Measurements from ENCODE around the gene ENAH. TPM values are rescaled to one million over a fixed set of nuclear protein-coding genes. Genes with fewer than 3 reads are reported as not detected.
"Not testable (repeated sequence)": the region's sequence is repeated elsewhere in the genome, so short reads cannot be mapped to it uniquely, and the experiment has no call there.

ENAH gene
- total RNA-seq, 4 donors from 2014 or later: 198 to 229 (median 201) TPM

DNA sequence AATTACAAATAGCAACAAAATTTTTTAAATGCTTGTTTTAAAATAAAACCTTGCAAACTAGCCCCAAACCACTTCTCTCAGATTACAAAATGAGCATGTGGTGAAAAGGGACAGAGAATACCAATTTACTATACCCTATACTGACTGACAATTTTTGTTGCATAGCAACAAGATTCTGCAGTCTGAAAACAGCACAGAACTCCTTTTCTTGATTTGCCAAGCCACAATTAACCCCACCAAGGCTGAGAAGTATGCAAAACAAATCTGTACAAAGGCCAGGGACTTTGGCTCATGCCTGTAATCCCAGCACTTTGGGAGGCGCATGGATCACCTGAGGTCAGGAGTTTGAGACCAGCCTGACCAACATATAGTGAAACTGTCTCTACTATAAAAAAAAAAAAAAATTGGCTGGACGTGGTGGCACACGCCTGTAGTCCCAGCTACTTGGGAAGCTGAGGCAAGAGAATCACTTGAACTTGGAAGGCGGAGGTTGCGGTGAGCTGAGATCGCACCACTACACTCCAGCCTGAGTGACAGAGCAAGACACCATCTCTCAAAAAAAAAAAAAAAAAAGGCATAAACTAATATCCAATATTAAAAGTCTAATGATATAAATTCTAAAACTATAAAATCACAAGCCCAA lies 21.8 kb downstream of the ENAH start:
- H3K27ac ChIP-seq (replicated peaks in 1 of 4): no peak overlapping the region
- WGBS: 91% methylated on average over 6 of the region's 6 CpGs

GRCh38 chr1:225629483-225629882 lies 23.4 kb downstream of the ENAH start:
- Histone ChIP-seq H3K27me3 (no peaks in the 10 kb centered on the region), H3K9me3 (no peaks in the 10 kb centered on the region), H3K4me3 (no peak overlapping the region), H3K36me3 (no peaks in the 10 kb centered on the region), H3K4me1 (peaks cover 35 to 69% (median 57%) of the 10 kb centered on the region in 4 donors), H3K27ac (replicated peaks in 1 of 4) (no peak overlapping the region)
- DNase-seq (ENCODE audit: extremely low spot score): no peak
- TF ChIP-seq CTCF (IDR thresholded peaks at IDR 0.05) (no peak), POLR2A (IDR thresholded peaks at IDR 0.05; ENCODE audit: low read depth) (no peak), POLR2AphosphoS5 (IDR thresholded peaks at IDR 0.05) (no peak), EP300 (IDR thresholded peaks at IDR 0.05) (no peak)
- intact Hi-C loops (cut with DNase I): no loop called here
- WGBS: 89% methylated on average over 3 of the region's 3 CpGs

More for the DNA sequence above, 21.8 kb downstream of the ENAH start:
- no peak for DNase-seq (ENCODE audit: extremely low spot score)
- TF ChIP-seq POLR2AphosphoS5 (IDR thresholded peaks at IDR 0.05) (no peak), CTCF (IDR thresholded peaks at IDR 0.05) (no peak), EP300 (IDR thresholded peaks at IDR 0.05) (no peak), POLR2A (IDR thresholded peaks at IDR 0.05; ENCODE audit: low read depth) (no peak)
- Histone ChIP-seq H3K9me3 (no peaks in the 10 kb centered on the region), H3K4me3 (no peak overlapping the region), H3K27me3 (no peaks in the 10 kb centered on the region), H3K36me3 (no peaks in the 10 kb centered on the region), H3K4me1 (peaks cover 25 to 61% (median 49%) of the 10 kb centered on the region in 4 donors)
- intact Hi-C loops (cut with DNase I): no loop called here

DNA sequence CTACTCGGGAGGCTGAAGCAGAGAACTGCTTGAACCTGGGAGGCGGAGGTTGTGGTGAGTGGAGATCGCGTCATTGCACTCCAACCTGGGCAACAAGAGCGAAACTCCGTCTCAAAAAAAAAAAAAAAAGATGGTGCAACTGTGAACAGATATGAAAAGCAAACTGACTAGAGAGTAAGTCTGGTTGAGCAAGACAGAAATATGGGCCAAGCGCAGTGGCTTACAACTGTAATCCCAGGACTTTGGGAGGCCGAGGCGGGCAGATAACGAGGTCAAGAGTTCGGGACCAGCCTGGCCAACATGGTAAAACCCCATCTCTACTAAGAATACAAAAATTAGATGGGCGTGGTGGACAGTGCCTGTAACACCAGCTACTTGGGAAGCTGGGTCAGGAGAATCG lies 24.1 kb downstream of the ENAH start:
- intact Hi-C loops (cut with DNase I); DNase-seq (ENCODE audit: extremely low spot score); H3K27me3 ChIP-seq; H3K36me3 ChIP-seq; H3K9me3 ChIP-seq; H3K4me3 ChIP-seq; H3K27ac ChIP-seq (replicated peaks in 1 of 4): not testable (repeated sequence)
- peaks cover 35 to 71% (median 57%) of the 10 kb centered on the region in 4 donors for H3K4me1 ChIP-seq
- WGBS: 95% methylated on average over 13 of the region's 13 CpGs

- Histone ChIP-seq H3K36me3 (no peaks in the 10 kb centered on the region), H3K4me1 (peaks cover 35 to 71% (median 57%) of the 10 kb centered on the region in 4 donors), H3K9me3 (no peaks in the 10 kb centered on the region), H3K27me3 (no peaks in the 10 kb centered on the region), H3K27ac (replicated peaks in 1 of 4) (no peak overlapping the region), H3K4me3 (no peak overlapping the region)
- 68% methylated on average over 2 of the region's 2 CpGs for WGBS
- DNase-seq (ENCODE audit: extremely low spot score): no peak
- intact Hi-C loops (cut with DNase I): no loop called here
- TF ChIP-seq POLR2AphosphoS5 (IDR thresholded peaks at IDR 0.05) (no peak), CTCF (IDR thresholded peaks at IDR 0.05) (no peak), POLR2A (IDR thresholded peaks at IDR 0.05; ENCODE audit: low read depth) (no peak), EP300 (IDR thresholded peaks at IDR 0.05) (no peak)
These were observed 25.5 kb downstream of the ENAH start for GRCh38 chr1:225627304-225627947.

DNA sequence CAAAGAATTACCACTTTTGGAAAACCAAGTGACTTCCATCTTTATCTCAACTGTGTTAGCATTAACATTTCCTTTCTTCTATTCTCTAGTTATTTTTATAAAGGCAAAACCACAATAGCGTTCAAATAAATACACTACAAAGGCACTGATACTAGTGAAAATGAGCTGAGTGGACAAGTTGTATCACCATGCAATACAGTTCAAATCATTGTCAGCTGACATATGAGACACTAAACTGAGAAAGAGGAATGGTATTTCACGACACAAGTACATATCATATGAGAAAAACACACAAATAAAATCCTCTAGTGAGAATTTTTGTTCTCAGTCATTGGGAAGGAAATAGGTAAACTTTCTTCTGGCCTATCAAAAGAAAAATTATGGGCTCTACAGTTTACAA lies 26.2 kb downstream of the ENAH start:
- TF ChIP-seq CTCF (IDR thresholded peaks at IDR 0.05) (no peak), POLR2A (IDR thresholded peaks at IDR 0.05; ENCODE audit: low read depth) (no peak), POLR2AphosphoS5 (IDR thresholded peaks at IDR 0.05) (no peak), EP300 (IDR thresholded peaks at IDR 0.05) (no peak)
- H3K9me3 ChIP-seq: no peaks in the 10 kb centered on the region
- peaks cover 35 to 71% (median 60%) of the 10 kb centered on the region in 4 donors for H3K4me1 ChIP-seq
- no peak overlapping the region for H3K27ac ChIP-seq (replicated peaks in 1 of 4)
- intact Hi-C loops (cut with DNase I): no loop called here
- no peaks in the 10 kb centered on the region for H3K27me3 ChIP-seq
- no peak for DNase-seq (ENCODE audit: extremely low spot score)
- H3K4me3 ChIP-seq: no peak overlapping the region
- 87% methylated on average over 2 of the region's 2 CpGs for WGBS
- H3K36me3 ChIP-seq: no peaks in the 10 kb centered on the region
